Gastrocnemius medialis (tissue), 4 donors: ENCODE results near the gene DKC1.

Source experiments
- POLR2A ChIP-seq, 2 donors: fragments of 450-650 bp; IDR thresholded peaks; one replicate each; pipeline ENCODE4 v1.6.1; 2017; ENCODE audit warnings: antibody characterized with exemption in 2 of 2, mild to moderate bottlenecking in 2 of 2, moderate library complexity in 2 of 2
- TF ChIP-seq, protein P1 (sequence below), 5 experiments: fragments of 450-650 bp in 3 of 5; fragments of 200-600 bp in 2 of 5; sonication (generic) in 2 of 5; IDR thresholded peaks in 4 of 5; conservative IDR thresholded peaks in 1 of 5; 1 replicate in 4 of 5; 2 replicates in 1 of 5; pipeline ENCODE4 v1.5.1; 2016 to 2019; ENCODE audit warnings: antibody characterized with exemption in 5 of 5, mild to moderate bottlenecking in 3 of 5, moderate library complexity in 3 of 5

DNA sequence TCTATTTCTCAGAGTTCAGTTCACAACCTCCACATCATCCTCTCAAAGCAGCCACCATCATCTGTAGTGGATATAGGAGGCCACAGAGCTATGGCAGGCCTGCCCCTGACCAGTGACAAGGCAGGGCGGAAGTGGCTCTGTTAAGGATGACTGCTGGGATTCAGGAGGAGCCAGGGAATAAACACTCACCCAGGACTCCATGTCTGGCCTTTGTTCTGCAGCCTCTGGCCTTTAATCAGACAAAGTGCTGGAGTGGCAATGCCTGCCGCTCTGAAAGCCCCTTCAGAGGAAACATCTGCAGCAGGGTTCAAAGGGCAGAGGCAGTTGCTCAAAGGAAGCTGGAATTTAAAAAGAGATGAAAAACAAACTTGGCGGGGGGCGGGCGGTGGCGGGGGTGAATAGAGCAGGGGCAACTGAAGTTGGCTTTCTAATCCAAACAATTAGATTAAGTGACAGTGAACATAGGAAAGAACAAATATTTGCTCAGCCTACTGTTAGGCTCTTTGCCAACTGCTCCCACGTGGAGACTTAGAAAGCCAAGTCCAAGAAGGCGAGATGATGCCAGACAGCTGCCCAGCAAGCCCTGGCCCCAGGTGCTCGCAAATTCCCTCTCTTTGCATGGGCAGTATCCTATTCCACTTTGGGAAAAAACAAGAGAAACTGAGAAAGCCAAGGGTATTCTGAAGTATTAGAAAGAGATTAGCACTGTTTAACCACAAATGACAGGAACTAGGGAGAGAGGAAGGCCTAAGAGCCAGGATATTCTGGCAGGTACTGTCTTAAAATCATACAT lies 37.1 kb downstream of the DKC1 start:
- TF ChIP-seq, protein P1, sequence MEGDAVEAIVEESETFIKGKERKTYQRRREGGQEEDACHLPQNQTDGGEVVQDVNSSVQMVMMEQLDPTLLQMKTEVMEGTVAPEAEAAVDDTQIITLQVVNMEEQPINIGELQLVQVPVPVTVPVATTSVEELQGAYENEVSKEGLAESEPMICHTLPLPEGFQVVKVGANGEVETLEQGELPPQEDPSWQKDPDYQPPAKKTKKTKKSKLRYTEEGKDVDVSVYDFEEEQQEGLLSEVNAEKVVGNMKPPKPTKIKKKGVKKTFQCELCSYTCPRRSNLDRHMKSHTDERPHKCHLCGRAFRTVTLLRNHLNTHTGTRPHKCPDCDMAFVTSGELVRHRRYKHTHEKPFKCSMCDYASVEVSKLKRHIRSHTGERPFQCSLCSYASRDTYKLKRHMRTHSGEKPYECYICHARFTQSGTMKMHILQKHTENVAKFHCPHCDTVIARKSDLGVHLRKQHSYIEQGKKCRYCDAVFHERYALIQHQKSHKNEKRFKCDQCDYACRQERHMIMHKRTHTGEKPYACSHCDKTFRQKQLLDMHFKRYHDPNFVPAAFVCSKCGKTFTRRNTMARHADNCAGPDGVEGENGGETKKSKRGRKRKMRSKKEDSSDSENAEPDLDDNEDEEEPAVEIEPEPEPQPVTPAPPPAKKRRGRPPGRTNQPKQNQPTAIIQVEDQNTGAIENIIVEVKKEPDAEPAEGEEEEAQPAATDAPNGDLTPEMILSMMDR (IDR thresholded peaks at IDR 0.05 in 4 of 5, conservative IDR thresholded peaks at IDR 0.05 in 1 of 5) = no peak
- no peak for TF ChIP-seq POLR2A (IDR thresholded peaks at IDR 0.05)
